Amygdala (tissue), 56 donors: Measurements from ENCODE around the gene SPATA3.
A peak's percentile ranks its signal among the peaks of the same experiment; 100 is the strongest.

Source experiments
- DNase-seq, 56 donors: peaks; one replicate each; lab custom pipeline; 2025; lab: John Stamatoyannopoulos, UW

Gene SPATA3

GRCh38 chr2:231043796-231044195, 47.9 kb downstream of the SPATA3 start:
- DNase-seq, result no peak

GRCh38 chr2:231046916-231047273, 51.0 kb downstream of the SPATA3 start:
- DNase-seq, result no peak

- peak in 51 of 56 donors; percentile 28 to 91 (median 71) for DNase-seq
Observed at GRCh38 chr2:231047274-231047922, 51.5 kb downstream of the SPATA3 start.

GRCh38 chr2:231047923-231048915, 52.3 kb downstream of the SPATA3 start:
- DNase-seq, result peak in 9 of 56 donors; percentile 18 to 71 (median 54)

- no peak for DNase-seq
Observed at GRCh38 chr2:231049286-231050017, 53.5 kb downstream of the SPATA3 start.

- peak in 36 of 56 donors; percentile 15 to 74 (median 45) for DNase-seq
Observed at GRCh38 chr2:231050018-231050901, 54.3 kb downstream of the SPATA3 start.

- DNase-seq, result no peak
Observed at GRCh38 chr2:231051116-231051515, 55.2 kb downstream of the SPATA3 start.

- peak in 53 of 56 donors; percentile 39 to 88 (median 72) for DNase-seq
Observed at GRCh38 chr2:231052494-231053451, 56.9 kb downstream of the SPATA3 start.

GRCh38 chr2:231053846-231054245, 57.9 kb downstream of the SPATA3 start:
- DNase-seq, result no peak

- peak; percentile 10 to 97 (median 88) for DNase-seq
Observed at GRCh38 chr2:231056453-231057416, 60.8 kb downstream of the SPATA3 start, which contains the start of gene PSMD1. Gene PSMD1, plus strand, starts transcription at chr2:231056867. Its CDS starts 159 bp downstream, at chr2:231057026.

- DNase-seq, result no peak
Observed at GRCh38 chr2:231057590-231057989, 61.7 kb downstream of the SPATA3 start.
